GM19455 (cell line): ENCODE results near the gene DENND4B.
"Not testable (repeated sequence)": the region's sequence is repeated elsewhere in the genome, so short reads cannot be mapped to it uniquely, and the experiment has no call there.

Source experiments
- ATAC-seq: cut with Tn5 transposase; IDR thresholded peaks from one replicate; pipeline ENCODE4 v1.9.1; 2021; ENCODE audit not compliant: unreplicated experiment

DENND4B gene, protein sequence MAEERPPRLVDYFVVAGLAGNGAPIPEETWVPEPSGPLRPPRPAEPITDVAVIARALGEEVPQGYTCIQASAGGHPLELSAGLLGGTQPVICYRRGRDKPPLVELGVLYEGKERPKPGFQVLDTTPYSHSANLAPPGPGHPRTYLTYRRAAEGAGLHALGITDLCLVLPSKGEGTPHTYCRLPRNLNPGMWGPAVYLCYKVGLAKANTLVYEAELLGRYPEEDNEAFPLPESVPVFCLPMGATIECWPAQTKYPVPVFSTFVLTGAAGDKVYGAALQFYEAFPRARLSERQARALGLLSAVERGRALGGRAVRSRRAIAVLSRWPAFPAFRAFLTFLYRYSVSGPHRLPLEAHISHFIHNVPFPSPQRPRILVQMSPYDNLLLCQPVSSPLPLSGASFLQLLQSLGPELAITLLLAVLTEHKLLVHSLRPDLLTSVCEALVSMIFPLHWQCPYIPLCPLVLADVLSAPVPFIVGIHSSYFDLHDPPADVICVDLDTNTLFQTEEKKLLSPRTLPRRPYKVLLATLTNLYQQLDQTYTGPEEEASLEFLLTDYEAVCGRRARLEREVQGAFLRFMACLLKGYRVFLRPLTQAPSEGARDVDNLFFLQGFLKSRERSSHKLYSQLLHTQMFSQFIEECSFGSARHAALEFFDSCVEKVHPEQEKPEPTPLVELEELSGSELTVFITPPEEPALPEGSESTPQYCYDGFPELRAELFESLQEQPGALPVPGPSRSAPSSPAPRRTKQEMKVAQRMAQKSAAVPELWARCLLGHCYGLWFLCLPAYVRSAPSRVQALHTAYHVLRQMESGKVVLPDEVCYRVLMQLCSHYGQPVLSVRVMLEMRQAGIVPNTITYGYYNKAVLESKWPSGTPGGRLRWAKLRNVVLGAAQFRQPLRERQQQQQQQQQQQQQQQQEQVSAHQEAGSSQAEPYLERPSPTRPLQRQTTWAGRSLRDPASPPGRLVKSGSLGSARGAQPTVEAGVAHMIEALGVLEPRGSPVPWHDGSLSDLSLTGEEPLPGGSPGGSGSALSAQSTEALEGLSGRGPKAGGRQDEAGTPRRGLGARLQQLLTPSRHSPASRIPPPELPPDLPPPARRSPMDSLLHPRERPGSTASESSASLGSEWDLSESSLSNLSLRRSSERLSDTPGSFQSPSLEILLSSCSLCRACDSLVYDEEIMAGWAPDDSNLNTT (N-terminal part only)

DNA sequence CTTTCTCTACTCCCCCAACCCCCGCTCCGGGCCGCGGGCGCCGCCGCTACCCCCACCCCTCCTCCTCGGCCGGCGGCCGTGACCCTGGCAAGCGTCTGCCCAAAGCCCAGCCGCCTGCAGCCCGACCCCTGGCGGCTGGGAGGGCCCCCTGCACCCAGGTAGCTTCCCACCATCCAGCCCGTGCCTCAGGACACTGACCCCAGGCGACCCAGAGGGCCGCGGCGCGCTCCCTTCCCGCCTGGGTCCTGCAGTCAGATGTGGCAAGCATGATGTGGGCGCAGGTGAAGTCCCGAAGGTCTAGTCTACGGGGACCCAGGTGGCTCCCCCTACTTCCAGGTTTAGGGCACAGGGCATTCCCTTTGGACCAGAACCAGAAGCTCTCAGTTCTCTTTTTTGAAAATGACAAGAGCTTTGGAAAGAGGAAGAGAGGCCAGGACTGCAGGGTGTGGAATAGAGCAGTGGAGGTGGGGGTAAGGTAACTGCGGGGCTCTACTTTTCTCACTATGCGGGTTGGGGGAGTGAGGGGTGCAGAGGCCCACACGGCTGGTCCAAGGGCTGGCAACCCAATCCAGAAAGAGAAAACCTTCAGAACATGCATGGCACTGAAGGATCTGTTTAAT lies at the start of gene DENND4B:
DENND4B (minus strand) TSS at position 97 of the 620 bp plus-strand sequence. CDS start 2,344 bp downstream, outside the sequence.
- peak; percentile 64 for ATAC-seq

DNA sequence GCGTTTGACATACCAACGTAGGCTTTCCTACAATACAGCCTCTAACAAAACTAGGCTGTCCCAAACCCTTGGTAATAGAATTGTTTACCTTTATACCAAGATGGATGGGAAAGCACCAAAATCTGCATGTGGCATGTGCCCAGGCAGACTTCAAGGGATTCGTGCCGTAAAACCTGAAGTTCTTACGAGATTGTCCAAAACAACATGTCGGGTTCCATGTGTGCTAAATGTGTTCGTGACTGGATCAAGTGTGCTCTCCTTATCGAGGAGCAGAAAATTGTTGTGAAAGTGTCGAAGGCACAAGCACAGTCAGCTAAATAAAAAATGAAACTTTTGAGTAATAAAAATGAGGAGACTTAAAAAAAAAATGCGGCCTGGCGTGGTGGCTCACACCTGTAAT lies 49.1 kb upstream of the DENND4B start:
- no peak for ATAC-seq

DNA sequence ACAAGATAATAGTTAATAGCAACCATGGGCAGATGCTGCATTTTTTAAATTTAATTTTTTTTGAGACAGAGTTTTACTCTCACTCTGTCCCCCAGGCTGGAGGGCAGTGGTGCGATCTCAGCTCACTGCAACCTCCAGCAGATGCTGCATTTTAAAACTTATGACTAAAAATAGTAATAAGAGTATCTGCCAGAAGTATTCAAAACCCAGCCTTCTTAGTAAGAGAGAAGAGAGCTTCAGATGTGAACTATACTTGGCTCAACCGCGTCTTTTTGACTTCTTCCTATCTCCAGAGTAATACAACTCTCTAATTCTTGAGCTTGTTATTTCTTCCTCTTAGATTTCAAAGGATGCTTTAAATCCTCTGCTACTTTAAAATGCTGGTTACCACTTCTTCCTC lies 48.7 kb upstream of the DENND4B start:
- ATAC-seq, result no peak

DNA sequence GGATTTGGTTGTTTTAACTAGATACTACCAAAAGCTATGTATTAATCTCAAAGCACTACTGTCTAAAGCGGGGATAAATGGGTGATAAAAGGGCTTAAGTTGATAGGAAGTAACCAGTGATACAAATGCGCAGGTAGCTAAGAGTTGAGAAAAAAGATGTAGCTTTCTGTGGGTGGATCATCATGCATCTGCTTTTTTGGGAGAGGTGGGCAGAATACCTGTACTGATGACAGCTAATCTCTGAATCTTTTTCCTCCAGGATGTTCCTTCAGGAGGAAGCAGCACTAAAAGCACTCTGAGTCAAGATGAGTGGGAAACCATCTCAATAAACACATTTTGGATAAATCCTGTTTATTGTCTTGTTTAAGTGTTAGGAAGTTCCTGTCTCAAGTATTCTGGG lies 45.3 kb upstream of the DENND4B start:
- ATAC-seq, result no peak

DNA sequence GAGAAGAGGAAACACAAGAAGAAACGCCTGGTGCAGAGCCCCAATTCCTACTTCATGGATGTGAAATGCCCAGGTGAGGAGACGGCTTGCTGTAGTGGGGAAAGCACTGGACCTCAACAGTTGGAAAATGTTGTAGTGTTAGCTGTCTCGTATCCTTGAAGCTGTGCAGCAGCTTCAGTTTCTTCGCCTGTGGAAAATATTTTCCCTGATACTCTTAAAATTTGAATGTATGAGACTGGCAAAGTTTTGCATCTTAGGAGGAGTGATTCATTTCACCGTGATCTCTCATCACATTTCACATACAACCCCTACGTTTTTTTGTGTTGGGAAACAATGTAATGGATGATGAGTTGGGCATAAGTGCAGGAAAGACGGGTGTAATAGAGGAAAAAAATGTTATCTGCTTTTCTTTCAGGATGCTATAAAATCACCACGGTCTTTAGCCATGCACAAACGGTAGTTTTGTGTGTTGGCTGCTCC lies 44.7 kb upstream of the DENND4B start:
- ATAC-seq, result no peak

DNA sequence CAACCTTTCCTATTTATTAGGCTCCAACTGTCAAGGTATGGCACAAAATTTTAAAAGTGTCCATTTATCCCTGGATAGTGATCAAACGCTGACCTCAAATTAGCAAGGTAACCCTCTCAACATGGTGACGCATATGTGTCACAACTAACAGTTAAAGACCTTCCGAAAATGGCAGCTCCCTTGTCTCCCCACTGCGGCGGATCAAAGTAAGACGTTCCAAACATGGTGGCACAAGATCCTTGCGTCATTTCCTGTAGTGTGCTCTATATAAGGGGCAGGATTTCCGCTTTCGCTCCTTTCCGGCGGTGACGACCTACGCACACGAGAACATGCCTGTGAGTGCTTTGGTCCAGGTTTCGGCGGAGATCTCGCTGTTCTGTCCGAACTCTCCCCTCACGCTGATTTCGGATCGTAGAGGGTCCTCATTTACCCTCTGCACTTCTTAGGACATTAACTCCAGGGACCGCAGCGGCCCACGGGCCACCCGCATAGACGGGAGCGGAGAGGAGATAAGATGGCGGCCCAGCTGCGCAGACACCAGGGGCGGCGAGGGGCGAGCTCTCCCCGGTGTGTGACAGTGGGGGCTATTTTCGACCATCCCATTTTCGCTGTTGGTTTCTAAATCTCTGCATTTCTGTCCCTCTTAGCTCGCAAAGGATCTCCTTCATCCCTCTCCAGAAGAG lies 44.1 kb upstream of the DENND4B start, which contains the start of gene RPS27:
RPS27 (plus strand) TSS at position 295 of the 683 bp plus-strand sequence; CDS start at position 330, 35 bp downstream.
- ATAC-seq, result peak; percentile 69

DNA sequence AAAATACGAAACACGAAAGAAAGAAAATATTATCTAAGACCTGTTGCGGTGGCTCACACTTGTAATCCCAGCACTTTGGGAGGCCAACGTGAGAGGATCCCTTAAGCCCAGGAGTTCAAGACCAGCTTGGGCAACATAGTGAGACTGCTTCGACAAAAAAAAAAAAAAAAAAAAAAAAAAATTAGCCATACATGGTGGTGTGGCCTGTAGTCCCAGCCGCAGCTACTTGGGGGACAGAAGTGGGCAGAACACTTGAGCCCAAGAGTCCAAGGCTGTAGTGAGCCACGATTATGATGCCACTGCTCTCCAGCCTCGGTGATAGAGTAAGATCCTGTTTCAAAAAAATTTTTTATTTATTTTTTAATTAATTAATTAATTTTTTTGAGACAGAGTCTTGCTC lies 41.1 kb upstream of the DENND4B start:
- no peak for ATAC-seq

DNA sequence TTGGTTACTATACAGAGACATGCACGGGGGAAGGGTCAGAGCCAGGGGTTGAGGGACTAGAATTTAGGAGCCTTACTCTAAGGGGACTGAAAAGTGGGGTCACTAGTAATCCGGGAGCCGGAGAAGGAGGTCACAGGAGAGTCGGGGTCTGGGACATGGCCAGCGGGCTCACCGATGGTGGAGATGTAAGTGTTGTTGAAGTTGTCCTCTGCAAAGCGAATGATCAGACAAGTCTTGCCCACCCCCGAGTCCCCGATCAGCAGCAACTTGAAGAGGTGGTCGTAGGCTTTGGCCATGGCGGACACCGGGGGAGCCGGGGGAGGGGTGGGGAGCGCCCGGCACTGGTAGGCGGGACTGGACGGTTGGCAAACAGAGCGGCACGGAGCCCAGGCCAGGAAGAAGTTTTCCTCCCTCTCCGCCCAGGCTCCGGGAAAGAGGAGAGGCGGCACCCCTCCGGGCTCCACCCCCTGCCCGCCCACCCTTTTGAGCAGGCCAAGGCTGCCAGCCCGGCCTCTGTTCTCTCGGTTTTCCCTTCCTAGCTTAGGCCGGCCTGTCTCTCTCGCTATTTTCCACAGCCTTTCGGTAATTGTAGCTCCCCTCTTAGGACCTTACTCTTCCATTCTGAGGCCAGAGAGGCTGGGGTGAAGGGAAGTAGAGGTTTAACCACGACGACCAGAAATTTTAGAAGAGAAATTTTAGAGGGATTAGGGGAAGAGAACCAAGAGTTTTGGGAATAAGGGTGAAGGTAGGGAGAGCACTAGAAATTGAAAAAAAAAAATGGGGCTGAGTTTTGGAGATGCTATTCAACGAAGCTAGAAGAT lies 39.6 kb upstream of the DENND4B start, which contains the start of gene RAB13:
RAB13 (minus strand) TSS at position 399 of the 821 bp plus-strand sequence; CDS start at position 296, 103 bp downstream.
- no peak for ATAC-seq

DNA sequence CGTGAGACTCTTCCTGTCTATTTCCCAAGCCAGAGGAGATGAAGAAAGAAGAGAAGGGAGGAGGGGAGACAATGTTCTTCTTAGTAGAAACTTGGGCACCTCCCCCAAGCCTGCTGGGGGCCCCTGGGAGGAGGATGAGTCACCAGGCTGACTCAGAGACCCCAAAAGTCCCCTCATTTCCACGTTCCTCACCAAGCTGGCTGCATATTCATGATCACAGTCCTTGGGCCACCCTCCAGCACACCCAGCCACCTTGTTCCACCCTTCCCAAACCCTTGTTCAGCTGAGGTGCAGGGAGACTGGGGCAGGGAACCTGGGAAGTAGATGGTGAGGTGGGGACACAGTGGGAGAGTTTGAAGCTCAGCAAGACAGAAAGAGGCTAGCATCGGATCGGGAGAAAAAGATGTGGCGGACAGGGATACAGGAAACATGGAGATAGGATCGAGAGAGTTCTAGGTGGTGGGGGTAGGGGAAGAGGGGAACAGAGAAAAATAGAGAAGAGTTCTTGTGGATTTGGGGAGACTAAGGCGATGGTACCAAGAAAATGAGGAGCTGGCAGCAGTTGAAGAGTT lies 38.9 kb upstream of the DENND4B start:
- ATAC-seq, result no peak

DNA sequence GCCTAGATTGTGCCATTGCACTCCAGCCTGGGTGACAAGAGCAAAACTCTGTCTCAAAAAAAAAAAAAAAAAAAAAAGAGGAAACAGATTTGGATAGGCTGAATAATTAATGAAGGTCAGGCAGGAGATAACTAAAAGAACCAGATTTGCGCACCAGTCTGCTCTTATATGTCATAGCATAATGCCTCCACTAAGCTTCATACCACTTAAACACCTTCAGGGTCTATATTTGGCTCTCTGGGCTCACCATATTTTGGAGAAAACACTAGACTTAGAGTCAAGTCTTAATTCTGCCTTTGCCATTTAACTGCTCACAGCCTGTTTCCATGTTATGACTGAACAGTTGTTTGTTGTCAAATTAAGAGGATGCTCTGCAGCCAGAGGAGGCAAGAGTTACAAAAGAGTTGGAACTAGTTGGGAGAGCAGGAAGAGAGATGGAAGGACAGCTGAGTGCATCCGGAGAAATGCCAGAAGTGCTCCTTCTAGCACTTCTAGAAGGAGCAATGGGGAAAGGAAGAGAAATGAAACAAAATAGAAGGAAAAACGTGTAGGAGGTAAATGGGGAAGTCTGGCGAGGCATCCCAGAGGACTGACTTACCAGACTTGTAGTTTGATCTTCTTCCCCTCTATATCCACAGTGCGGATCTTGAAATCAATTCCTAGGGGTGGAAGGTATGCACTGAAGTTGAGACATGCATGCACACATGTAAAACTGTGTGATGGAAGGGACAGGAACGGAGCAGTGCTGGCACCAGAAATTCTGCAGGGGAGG lies 37.8 kb upstream of the DENND4B start:
- no peak for ATAC-seq

DNA sequence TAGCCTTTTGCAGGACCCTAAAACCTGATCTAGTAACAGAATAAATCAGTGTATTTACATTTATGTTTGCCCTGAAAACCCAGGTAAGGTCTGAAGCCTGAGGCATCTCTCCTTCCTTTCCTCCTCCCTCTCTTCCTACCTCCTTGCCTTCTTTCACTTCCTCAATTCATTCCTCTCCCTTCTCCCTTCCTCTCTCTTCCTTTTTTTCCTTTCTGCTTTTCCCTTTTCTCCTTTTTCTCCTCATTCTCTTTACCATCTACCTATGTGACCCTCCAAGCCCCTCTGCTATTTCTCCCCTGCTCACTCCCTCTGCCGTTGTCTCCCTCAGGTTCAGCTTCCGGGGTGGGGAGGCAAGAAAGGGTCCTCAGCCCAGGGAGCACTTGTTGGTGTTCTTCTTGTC lies 35.2 kb upstream of the DENND4B start:
- ATAC-seq, result not testable (repeated sequence)

DNA sequence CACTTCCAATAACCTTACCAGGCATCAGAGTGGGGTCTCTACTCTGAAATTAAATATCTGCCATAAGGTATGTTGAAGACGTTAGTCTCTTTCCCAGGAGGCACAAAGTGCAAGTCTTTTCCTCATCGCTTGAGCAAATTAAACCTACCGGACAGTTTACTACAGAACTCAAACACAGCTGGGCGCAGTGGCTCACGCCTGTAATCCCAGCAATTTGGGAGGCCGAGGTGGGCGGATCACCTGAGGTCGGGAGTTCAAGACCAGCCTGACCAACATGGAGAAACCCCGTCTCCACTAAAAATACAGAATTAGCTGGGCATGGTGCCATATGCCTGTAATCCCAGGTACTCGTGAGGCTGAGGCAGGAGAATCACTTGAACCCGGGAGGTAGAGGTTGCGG lies 32.6 kb upstream of the DENND4B start:
- not testable (repeated sequence) for ATAC-seq

DNA sequence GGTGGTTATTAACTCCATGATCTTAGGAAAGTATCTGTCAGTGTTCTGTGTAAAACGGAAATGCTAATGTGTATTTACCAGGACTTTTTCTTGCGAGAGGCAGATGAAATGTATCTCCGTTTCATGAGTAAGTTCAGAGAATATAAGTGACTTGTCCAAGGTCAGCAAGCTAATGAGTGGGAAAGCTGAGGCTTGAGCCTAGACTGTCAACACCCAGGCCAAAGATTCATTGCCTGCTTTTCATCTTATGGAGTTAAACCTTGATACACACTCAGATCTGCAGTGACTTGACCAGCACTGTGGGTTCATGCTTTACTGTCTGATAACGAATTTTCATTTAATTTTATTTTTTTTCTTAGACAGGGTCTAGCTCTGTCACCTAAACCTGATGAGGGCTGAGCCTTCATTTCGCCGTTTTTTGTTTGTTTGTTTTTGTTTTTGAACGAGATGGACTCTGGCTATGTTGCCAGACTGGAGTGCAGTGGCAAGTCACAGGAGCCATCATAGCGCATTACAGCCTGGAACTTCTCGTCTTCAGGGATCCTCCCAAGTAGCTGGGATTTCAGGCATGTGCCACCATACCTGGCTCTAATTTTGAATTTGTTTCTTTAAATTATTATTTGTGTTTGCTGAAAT lies 31.9 kb upstream of the DENND4B start:
- ATAC-seq, result no peak

DNA sequence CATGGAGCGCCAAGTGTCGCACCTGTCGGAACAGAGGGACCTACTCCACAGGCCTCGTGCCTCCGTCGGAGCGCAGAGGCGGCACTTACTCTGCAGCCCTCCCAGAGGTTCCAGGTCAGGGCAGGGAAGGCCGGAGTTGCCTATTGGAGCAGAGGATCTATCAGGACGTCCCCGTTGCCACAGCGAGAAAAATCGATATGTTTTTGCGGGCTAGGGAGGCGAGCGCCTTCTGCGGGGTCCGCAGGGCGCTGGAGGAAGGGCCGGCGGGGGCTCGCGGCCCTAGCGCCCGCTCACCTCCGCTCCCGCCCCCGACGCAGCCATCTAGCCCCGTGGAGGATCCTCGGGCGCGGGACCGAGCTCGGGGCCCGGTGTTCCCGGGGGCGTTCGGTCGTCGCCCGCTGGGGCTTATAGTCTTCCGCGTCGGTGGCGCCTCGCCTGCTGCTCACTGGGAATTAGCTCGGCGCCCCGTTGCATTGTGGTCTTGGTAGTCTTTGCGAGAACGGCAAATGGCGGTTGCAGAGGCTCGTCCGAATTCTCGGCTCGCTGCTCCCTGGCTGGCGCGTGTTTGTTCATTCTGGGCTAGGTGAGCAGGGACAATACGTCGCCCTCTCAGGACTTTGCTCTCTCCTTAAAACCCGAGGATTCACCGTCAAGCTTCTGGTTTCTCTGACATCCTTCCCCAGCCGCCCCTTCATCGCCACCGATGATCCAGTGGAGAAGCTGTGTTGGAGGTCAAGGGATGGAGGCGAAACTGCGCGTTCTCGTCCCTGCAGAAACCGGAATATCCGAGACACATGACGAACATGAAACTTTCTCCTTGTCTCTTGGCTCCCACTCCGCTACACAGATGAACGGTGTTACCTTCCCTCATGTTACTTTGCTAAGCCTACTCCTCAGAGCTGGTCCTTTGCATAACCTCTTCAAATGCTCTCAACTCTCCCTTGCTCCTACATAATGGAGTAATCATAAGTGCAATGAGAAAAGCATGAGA lies 31.0 kb upstream of the DENND4B start, which contains the start of gene JTB:
JTB (minus strand) TSS at position 425 of the 991 bp plus-strand sequence; CDS start at position 3, 422 bp downstream.
- ATAC-seq, result peak; percentile 80

DNA sequence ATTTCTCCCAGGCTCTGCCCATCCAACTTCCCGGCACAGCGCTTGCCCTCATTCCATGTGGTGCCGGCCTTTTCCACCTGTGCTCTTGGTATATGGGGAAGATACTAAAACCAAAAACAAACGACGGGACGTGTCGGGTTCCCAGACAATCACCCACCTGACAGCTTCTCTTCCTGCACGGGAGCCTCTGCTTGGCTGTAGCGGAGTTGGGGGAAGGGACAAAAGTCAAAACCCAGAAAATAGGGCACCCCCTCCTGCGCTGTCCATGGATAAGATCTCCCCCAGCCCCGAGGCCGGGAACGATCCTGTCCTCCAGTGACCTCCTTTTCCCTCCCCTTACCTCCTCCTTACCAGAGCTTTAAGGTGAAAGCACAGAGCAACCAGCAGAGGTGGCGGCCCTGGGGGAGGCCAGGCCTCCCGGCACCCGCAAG lies 30.3 kb upstream of the DENND4B start:
- ATAC-seq, result no peak

DNA sequence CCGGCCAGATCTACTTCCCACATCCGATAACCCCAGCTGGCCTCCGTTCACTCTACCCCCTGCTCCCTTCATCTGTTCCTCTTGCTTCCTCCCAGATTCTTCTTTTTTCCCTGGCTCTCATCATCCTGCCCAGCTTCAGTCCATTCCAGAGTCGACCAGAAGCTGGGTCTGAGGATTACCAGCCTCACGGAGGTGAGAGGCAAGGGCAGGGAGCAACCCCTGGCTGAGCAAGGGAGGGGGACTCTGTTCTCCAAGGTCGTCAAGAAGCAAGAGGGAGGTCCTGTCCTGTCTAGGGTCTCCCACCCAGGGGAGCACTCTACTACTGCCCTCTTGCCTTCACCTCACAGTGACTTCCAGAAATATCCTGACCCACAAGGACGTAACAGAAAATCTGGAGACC lies 27.0 kb upstream of the DENND4B start:
- no peak for ATAC-seq
